Cardiac fibroblast (primary cell): ENCODE measurements around the gene ACOT2.
"Not testable (repeated sequence)": the region's sequence is repeated elsewhere in the genome, so short reads cannot be mapped to it uniquely, and the experiment has no call there.

Experiments
- DNase-seq, 2 donors: peaks; one replicate each; pipeline versions ENCODE4 v3.0.0 to v3.0.0-alpha.2; 2010; ENCODE audit warnings: low read depth in 2 of 2
- H3K4me3 ChIP-seq, 2 donors: replicated peaks in 1 of 2; 1 replicate in 1 of 2; 2 replicates in 1 of 2; pipeline ENCODE4 v1.5.1; 2011; ENCODE audit warnings: low read depth in 2 of 2, low read length in 2 of 2, mild to moderate bottlenecking in 2 of 2, moderate library complexity in 1 of 2
- CTCF ChIP-seq: IDR thresholded peaks from one replicate; pipeline ENCODE4 v1.5.1; 2011; ENCODE audit warnings: low read depth, mild to moderate bottlenecking, low read length, inconsistent platforms

ACOT2 gene

GRCh38 chr14:73553845-73554244 lies 15.2 kb upstream of the ACOT2 start:
- DNase-seq: no peak
- H3K4me3 ChIP-seq: no peak overlapping the region
- no peak for TF ChIP-seq CTCF

- not testable (repeated sequence) for H3K4me3 ChIP-seq, DNase-seq
Measured at GRCh38 chr14:73557201-73557600, 11.8 kb upstream of the ACOT2 start.

- not testable (repeated sequence) for H3K4me3 ChIP-seq, DNase-seq
Measured at GRCh38 chr14:73558238-73558637, 10.8 kb upstream of the ACOT2 start.

- H3K4me3 ChIP-seq, DNase-seq: not testable (repeated sequence)
Measured at GRCh38 chr14:73562256-73562655, 6.8 kb upstream of the ACOT2 start.

- DNase-seq, H3K4me3 ChIP-seq: not testable (repeated sequence)
Measured at GRCh38 chr14:73562696-73563095, 6.3 kb upstream of the ACOT2 start.

GRCh38 chr14:73566431-73566830 lies 2.6 kb upstream of the ACOT2 start:
- DNase-seq, H3K4me3 ChIP-seq: not testable (repeated sequence)

DNA sequence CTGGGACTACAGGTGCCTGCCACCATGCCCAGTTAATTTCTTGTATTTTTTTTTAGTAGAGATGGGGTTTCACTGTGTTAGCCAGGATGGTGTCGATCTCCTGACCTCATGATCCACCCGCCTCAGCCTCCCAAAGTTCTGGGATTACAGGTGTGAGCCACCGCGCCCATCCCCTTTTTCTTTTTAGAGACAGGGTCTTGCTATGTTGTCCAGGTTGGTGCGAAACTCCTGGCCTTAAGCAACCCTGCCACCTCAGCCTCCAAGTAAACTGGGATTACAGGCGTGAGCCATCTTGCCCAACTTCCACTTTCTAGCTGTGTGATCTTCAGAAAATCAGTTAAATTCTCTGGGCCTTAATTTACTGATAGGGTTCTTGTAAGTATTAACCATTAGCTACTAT lies 2.1 kb upstream of the ACOT2 start:
- DNase-seq, H3K4me3 ChIP-seq: not testable (repeated sequence)

DNA sequence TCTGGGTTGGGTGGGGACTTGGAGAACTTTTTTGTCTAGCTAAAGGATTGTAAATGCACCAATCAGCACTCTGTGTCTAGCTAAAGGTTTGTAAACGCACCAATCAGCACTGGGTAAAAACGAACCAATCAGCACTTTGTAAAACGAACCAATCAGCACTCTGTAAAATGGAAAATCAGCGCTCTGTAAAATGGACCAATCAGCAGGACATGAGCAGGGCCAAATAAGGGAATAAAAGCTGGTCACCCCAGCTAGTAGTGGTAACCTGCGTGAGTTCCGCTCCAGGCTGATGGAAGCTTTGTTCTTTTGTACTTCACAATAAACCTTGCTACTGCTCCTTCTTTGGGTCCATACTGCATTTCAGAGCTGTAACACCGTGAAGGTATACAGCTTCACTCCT lies 1.7 kb upstream of the ACOT2 start:
- no peak for DNase-seq
- TF ChIP-seq CTCF: no peak
- H3K4me3 ChIP-seq: no peak overlapping the region

- H3K4me3 ChIP-seq: peak overlapping the region in 1 of 2 donors; percentile 54
- peak; percentile 6 to 39 for DNase-seq
Measured at GRCh38 chr14:73567951-73568885, 795 bp upstream of the ACOT2 start.

GRCh38 chr14:73568886-73569184 lies 178 bp upstream of the ACOT2 start:
- DNase-seq: not testable (repeated sequence)
- peak overlapping the region; percentile 51 to 54 for H3K4me3 ChIP-seq

More at GRCh38 chr14:73567951-73568885, 795 bp upstream of the ACOT2 start:
- no peak for TF ChIP-seq CTCF

- H3K4me3 ChIP-seq: not testable (repeated sequence)
- peak; percentile 18 to 27 for DNase-seq
- peak; percentile 44 for TF ChIP-seq CTCF
Measured at GRCh38 chr14:73570913-73571312, 1.9 kb downstream of the ACOT2 start.

DNA sequence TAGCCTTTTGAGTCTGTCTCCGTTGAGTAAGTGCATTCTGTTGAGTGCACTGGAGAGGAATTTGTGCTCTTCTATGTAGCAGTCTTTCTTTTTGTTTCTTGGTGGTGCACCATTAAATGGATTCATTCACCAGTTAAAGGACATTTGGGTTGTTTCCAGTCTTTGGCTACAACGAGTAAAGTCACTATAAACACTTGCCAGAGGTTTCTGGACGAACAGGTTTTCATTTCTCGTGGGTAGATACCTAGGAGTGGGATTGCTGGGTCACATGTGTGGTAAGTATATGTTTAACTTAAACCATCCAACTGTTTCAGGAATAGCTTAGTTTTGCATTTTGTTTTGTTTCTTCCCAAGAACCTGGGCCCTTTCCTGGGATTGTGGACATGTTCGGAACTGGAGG lies 4.0 kb downstream of the ACOT2 start:
- H3K4me3 ChIP-seq, DNase-seq: not testable (repeated sequence)

DNA sequence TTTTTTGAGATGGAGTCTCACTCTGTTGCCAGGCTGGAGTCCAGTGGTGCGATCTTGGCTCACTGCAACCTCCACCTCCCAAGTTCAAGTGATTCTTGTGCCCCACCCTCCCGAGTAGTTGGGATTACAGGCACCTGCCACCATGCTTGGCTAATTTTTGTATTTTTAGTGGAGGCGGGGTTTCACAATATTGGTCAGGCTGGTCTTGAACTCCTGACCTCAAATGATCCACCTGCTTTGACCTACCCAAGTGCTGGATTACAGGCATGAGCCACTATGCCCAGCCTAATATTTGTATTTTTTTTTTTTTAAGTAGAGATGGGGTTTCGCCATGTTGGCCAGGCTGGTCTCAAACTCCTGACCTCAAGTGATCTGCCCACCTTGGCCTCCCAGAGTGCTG lies 4.7 kb downstream of the ACOT2 start:
- not testable (repeated sequence) for H3K4me3 ChIP-seq, DNase-seq

GRCh38 chr14:73574251-73574650 lies 5.2 kb downstream of the ACOT2 start:
- not testable (repeated sequence) for H3K4me3 ChIP-seq, DNase-seq
